Mesendoderm (in vitro differentiated cells): ENCODE data around the gene LILRA2. TPM values are rescaled to one million over a fixed set of nuclear protein-coding genes. Genes with fewer than 3 reads are reported as not detected.

Source experiments
- small RNA-seq: library from polyadenylated mRNA; stranded (forward); fragments of <200 nt; extraction: miRNeasy Mini kit (QIAGEN cat#:217004); gene quantifications from one replicate; pipeline ENCODE3, GENCODE V24; 2013; ENCODE audit not compliant: insufficient read depth

The LILRA2 gene

Small RNA genes within 50 kb of the gene (small RNA-seq; reads per million reads assigned to genes)
- gene AC245036.2 = not detected
